Measurements from ENCODE around the gene KNDC1. TPM values are rescaled to one million over a fixed set of nuclear protein-coding genes. Genes with fewer than 3 reads are reported as not detected.

KNDC1 gene
- total RNA-seq, 1 experiment from 2014 or later: 1.2 TPM

DNA sequence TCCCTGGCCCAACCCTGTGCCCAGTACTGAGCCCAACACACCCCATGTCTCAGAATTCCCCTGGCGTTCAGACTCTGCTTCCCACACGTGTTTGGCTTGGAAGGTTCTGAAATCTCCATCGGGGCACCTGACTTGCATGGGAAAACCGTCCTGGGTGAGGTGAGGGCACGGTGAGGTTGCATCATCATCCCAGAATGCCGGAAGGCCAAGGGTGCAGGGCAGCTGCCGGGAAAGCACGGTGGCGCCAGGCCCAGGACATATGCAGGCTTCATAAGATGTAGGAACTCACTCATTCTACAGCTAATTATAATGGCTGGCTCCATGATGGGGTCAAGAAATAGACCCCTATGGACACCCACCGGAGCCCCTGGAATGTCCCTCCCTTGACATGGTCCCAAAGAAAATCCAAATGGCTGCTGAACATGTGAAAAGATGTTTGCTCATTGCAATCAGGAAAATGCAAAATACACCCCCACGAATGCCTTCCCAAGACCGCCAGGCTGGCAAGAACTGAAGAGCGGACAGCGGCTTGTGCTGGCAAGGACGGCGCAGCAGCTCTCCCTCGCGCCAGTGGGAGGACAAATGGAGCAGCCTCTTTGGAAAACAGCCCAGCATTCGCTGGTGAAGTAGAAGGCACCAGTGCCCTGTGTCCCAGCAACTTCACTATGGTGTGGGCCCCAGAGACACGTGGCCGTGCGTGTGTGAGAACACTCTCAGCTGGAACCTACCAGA lies 2.3 kb downstream of the KNDC1 start:
- BruUV-seq (replicated peaks): no TSS peak
- DNase-seq: peak; percentile 32
- H3K36me3 Mint-ChIP-seq (ENCODE audit: insufficient read depth, unreplicated experiment): no peaks in the 10 kb centered on the region
- no peak overlapping the region for H3K4me3 Mint-ChIP-seq (ENCODE audit: low read depth, unreplicated experiment)
- TF ChIP-seq, protein P1, sequence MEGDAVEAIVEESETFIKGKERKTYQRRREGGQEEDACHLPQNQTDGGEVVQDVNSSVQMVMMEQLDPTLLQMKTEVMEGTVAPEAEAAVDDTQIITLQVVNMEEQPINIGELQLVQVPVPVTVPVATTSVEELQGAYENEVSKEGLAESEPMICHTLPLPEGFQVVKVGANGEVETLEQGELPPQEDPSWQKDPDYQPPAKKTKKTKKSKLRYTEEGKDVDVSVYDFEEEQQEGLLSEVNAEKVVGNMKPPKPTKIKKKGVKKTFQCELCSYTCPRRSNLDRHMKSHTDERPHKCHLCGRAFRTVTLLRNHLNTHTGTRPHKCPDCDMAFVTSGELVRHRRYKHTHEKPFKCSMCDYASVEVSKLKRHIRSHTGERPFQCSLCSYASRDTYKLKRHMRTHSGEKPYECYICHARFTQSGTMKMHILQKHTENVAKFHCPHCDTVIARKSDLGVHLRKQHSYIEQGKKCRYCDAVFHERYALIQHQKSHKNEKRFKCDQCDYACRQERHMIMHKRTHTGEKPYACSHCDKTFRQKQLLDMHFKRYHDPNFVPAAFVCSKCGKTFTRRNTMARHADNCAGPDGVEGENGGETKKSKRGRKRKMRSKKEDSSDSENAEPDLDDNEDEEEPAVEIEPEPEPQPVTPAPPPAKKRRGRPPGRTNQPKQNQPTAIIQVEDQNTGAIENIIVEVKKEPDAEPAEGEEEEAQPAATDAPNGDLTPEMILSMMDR (IDR thresholded peaks at IDR 0.05; ENCODE audit: unreplicated experiment): no peak
- intact Hi-C loops (cut with micrococcal nuclease; ENCODE audit: unreplicated experiment): no loop called here
- no peaks in the 10 kb centered on the region for H3K4me1 Mint-ChIP-seq (ENCODE audit: low read depth, unreplicated experiment)
- peak overlapping the region; percentile 52 for H3K27ac Mint-ChIP-seq (ENCODE audit: unreplicated experiment)
- CTCF ChIA-PET: no interaction called here
- no peaks in the 10 kb centered on the region for H3K9me3 Mint-ChIP-seq (ENCODE audit: low read depth, unreplicated experiment)
- H3K27me3 Mint-ChIP-seq (ENCODE audit: unreplicated experiment): no peaks in the 10 kb centered on the region

DNA sequence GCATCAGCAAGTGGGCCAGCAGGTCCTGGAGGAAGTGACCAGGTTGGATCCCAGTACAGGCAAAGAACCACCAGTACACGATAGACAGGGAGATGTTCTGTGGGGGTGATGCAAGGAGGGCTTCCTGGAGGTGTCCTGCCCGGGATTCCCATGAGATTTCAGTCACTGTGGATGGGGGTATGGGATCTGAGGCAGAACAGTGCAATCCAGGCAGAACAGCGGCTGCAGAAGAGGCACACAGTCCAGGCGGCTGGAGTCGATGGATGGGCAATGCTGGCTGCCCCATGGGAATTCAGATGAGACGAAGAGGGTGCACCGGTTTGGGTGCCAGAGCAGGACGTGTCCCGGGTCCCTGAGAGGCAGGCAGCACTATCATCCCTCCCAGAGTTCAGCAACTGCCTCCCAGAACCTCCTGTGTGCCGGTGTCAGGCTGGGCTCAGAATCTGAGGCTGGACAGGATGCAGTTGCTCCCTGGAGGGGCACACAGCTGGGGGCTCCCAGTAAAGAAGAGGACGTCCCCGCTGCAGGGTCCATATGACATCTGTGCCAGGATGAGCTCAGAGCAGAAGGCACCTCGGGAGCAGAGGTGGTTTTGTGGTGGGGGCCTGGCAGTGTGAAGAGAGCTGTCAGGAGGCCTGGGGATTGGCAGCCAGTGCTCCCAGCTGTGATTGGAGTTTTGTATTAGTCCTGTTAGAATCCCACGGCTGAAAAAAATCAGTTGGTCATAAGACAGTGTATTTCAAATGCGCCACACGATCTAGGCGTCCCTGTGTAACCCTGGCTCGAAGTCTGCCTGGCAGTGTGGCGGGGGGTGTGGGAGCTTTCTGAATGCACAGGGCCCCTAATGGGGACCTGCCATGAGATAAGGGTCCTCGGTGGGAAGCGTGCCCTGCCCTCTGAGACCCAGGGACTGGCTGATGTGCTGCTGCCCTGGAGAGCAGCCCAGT lies 3.2 kb downstream of the KNDC1 start:
- no peaks in the 10 kb centered on the region for H3K36me3 Mint-ChIP-seq (ENCODE audit: insufficient read depth, unreplicated experiment)
- no peaks in the 10 kb centered on the region for H3K4me1 Mint-ChIP-seq (ENCODE audit: low read depth, unreplicated experiment)
- no peak overlapping the region for H3K4me3 Mint-ChIP-seq (ENCODE audit: low read depth, unreplicated experiment)
- peak overlapping the region; percentile 52 for H3K27ac Mint-ChIP-seq (ENCODE audit: unreplicated experiment)
- no peaks in the 10 kb centered on the region for H3K9me3 Mint-ChIP-seq (ENCODE audit: low read depth, unreplicated experiment)
- H3K27me3 Mint-ChIP-seq (ENCODE audit: unreplicated experiment): no peaks in the 10 kb centered on the region
- no peak for DNase-seq
- intact Hi-C loops (cut with micrococcal nuclease; ENCODE audit: unreplicated experiment): no loop called here
- no TSS peak for BruUV-seq (replicated peaks)
- CTCF ChIA-PET: no interaction called here
- TF ChIP-seq, protein P1 (IDR thresholded peaks at IDR 0.05; ENCODE audit: unreplicated experiment): no peak

DNA sequence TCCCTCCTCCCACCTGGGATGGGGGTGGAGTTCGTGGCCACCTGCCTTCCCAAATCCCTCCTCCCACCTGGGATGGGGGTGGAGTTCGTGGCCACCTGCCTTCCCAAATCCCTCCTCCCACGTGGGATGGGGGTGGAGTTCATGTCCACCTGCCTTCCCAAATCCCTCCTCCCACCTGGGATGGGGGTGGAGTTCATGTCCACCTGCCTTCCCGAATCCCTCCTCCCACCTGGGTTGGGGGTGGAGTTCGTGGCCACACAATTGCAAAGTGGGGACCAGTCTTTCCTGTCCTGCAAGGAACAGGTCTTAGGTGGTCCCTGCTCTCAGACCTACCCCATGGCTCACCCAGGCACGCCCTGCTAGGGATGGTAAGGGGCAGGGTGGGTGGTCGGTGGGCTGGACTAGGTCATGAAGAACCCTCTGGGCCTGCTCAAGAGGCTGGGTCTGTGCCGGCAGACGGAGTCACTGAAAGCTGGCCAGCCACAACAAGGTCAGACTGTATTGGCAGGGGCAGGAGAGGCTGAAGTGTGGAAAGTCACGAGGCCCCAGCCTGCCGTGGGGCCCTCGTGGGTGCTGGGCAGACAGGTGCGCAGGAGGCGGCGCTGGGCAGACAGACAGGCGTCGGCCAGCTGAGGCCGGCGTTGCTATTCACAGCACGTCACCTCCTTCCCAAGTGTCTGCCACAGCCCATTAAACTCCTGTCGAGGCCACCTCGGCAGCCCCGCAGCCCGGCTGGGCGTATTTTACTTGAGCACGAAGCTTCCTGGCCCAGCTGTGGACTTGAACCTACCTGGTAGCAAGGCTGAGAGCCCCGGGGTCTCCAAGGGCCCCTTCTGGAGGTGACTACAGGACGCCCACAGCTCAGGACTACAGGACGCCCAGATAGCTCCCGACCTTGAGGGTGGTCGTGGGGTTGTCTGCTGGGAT lies 4.1 kb downstream of the KNDC1 start:
- DNase-seq: no peak
- no peak overlapping the region for H3K4me3 Mint-ChIP-seq (ENCODE audit: low read depth, unreplicated experiment)
- H3K27ac Mint-ChIP-seq (ENCODE audit: unreplicated experiment): no peak overlapping the region
- no TSS peak for BruUV-seq (replicated peaks)
- no peaks in the 10 kb centered on the region for H3K27me3 Mint-ChIP-seq (ENCODE audit: unreplicated experiment)
- H3K36me3 Mint-ChIP-seq (ENCODE audit: insufficient read depth, unreplicated experiment): no peaks in the 10 kb centered on the region
- CTCF ChIA-PET: no interaction called here
- TF ChIP-seq, protein P1 (IDR thresholded peaks at IDR 0.05; ENCODE audit: unreplicated experiment): no peak
- intact Hi-C loops (cut with micrococcal nuclease; ENCODE audit: unreplicated experiment): no loop called here
- H3K9me3 Mint-ChIP-seq (ENCODE audit: low read depth, unreplicated experiment): no peaks in the 10 kb centered on the region
- H3K4me1 Mint-ChIP-seq (ENCODE audit: low read depth, unreplicated experiment): no peaks in the 10 kb centered on the region

Data from Calu3 (cell line).